SK-N-SH (cell line): ENCODE measurements around the gene RBMS1. TPM values are rescaled to one million over a fixed set of nuclear protein-coding genes. Genes with fewer than 3 reads are reported as not detected.

Source experiments
- CTCF ChIA-PET: fragments of 300-600, 350-600 bp; formaldehyde crosslinking; extraction: SDS; loops from one replicate; lab custom pipeline; 2021; lab: Yijun Ruan, JAX
- POLR2A ChIA-PET: fragments of 350-600 bp; sonication (Branson Sonifier 250); formaldehyde crosslinking; extraction: SDS; loops from one replicate; lab custom pipeline; 2020; ENCODE audit warnings: antibody characterized with exemption, inconsistent platforms; lab: Yijun Ruan, JAX
- DNase-seq: peaks from one replicate; pipeline ENCODE4 v3.0.0; 2012
- H2AFZ ChIP-seq: fragments of 200-600 bp; sonication (generic); 2 replicates; pipeline ENCODE4 v1.8.1; 2016; ENCODE audit warnings: antibody characterized with exemption, mild to moderate bottlenecking, low read depth
- H3F3A ChIP-seq: fragments of 200-600 bp; sonication (generic); replicated peaks from 2 replicates; pipeline ENCODE3; 2016; ENCODE audit warnings: antibody characterized with exemption, mild to moderate bottlenecking; ENCODE audit not compliant: insufficient read depth
- H3K27ac ChIP-seq, 2 experiments: fragments of 200-500 bp in 1 of 2; fragments of 200-600 bp in 1 of 2; sonication (Bioruptor generic) in 1 of 2; sonication (generic), shearing (Covaris generic) in 1 of 2; 2 replicates each; pipeline versions ENCODE4 v1.5.1 to v1.6.1; 2014 to 2016; ENCODE audit warnings: low read depth in 2 of 2, inconsistent platforms in 1 of 2, low read length in 1 of 2, mild to moderate bottlenecking in 1 of 2, mixed read lengths in 1 of 2
- H3K27me3 ChIP-seq: fragments of 200-600 bp; sonication (generic), shearing (Covaris generic); 2 replicates; pipeline ENCODE4 v1.6.1; 2016; ENCODE audit warnings: mixed run types; ENCODE audit not compliant: insufficient read depth
- H3K36me3 ChIP-seq, 2 experiments: fragments of 200-500 bp in 1 of 2; fragments of 200-600 bp in 1 of 2; sonication (Bioruptor generic) in 1 of 2; sonication (generic) in 1 of 2; replicated peaks in 1 of 2; 2 replicates each; pipeline versions ENCODE3 to v1.5.1; 2014 to 2016; ENCODE audit warnings: low read length in 1 of 2, mild to moderate bottlenecking in 1 of 2; ENCODE audit not compliant: insufficient read depth in 2 of 2, control insufficient read depth in 1 of 2
- H3K4me1 ChIP-seq, 2 experiments: fragments of 200-500 bp in 1 of 2; fragments of 200-600 bp in 1 of 2; sonication (Bioruptor generic) in 1 of 2; sonication (generic), shearing (Covaris generic) in 1 of 2; 2 replicates each; pipeline versions ENCODE4 v1.5.1 to v1.6.1; 2014 to 2016; ENCODE audit warnings: low read depth in 1 of 2, low read length in 1 of 2, mixed run types in 1 of 2; ENCODE audit not compliant: insufficient read depth in 2 of 2, control insufficient read depth in 1 of 2
- H3K4me2 ChIP-seq: fragments of 200-600 bp; sonication (generic), shearing (Covaris generic); 2 replicates; pipeline ENCODE4 v1.6.1; 2017; ENCODE audit warnings: mixed run types
- H3K4me3 ChIP-seq, 2 experiments: fragments of 200-500 bp in 1 of 2; fragments of 200-600 bp in 1 of 2; sonication (Bioruptor generic) in 1 of 2; sonication (generic), shearing (Covaris generic) in 1 of 2; 2 replicates each; pipeline versions ENCODE4 v1.5.1 to v1.8.1; 2014 to 2016; ENCODE audit warnings: low read depth in 2 of 2, inconsistent platforms in 1 of 2, low read length in 1 of 2, mild to moderate bottlenecking in 1 of 2, mixed read lengths in 1 of 2, moderate library complexity in 1 of 2
- H3K79me2 ChIP-seq: fragments of 200-600 bp; sonication (generic); 2 replicates; pipeline ENCODE4 v1.8.1; 2017; ENCODE audit warnings: mild to moderate bottlenecking; ENCODE audit not compliant: insufficient read depth
- H3K9ac ChIP-seq: fragments of 200-600 bp; sonication (generic); 2 replicates; pipeline ENCODE4 v1.6.1; 2017; ENCODE audit warnings: mixed run types
- H3K9me2 ChIP-seq: fragments of 200-600 bp; sonication (generic); 2 replicates; pipeline ENCODE4 v1.6.1; 2017; ENCODE audit warnings: mixed run types
- H3K9me3 ChIP-seq: fragments of 200-600 bp; sonication (generic); 2 replicates; pipeline ENCODE4 v1.6.1; 2017; ENCODE audit warnings: mixed run types, mild to moderate bottlenecking, moderate library complexity
- H4K20me1 ChIP-seq: fragments of 200-600 bp; sonication (generic); 2 replicates; pipeline ENCODE4 v1.6.1; 2017; ENCODE audit warnings: mild to moderate bottlenecking, mixed run types; ENCODE audit not compliant: insufficient read depth
- CHD2 ChIP-seq: fragments of 150-350 bp; IDR thresholded peaks from 2 replicates; pipeline ENCODE4 v1.6.1; 2018; ENCODE audit warnings: low read length; ENCODE audit not compliant: partially characterized antibody
- CTCF ChIP-seq: fragments of 200-600 bp; sonication (generic); IDR thresholded peaks from 2 replicates; pipeline ENCODE4 v1.6.1; 2017; ENCODE audit warnings: antibody characterized with exemption, mild to moderate bottlenecking, moderate library complexity
- ELF1 ChIP-seq: IDR thresholded peaks from 2 replicates; pipeline ENCODE4 v1.4.0; 2012
- EP300 ChIP-seq, 2 experiments: IDR thresholded peaks; 2 replicates each; pipeline versions ENCODE4 v1.4.0 to v1.6.1; 2012; ENCODE audit warnings: borderline replicate concordance in 1 of 2, low read depth in 1 of 2, low read length in 1 of 2
- FOXJ3 ChIP-seq: sonication (generic); formaldehyde crosslinking; IDR thresholded peaks from 2 replicates; pipeline ENCODE4 v1.5.1; 2020; ENCODE audit warnings: mild to moderate bottlenecking, missing genetic modification reagents
- JUND ChIP-seq: IDR thresholded peaks from 2 replicates; pipeline ENCODE4 v1.4.0; 2012
- PBX3 ChIP-seq: IDR thresholded peaks from 2 replicates; pipeline ENCODE4; 2012
- SIN3A ChIP-seq: IDR thresholded peaks from 2 replicates; pipeline ENCODE4 v1.6.1; 2012; ENCODE audit warnings: low read depth, mild to moderate bottlenecking, low read length, moderate library complexity, borderline replicate concordance
- USF1 ChIP-seq: IDR thresholded peaks from 2 replicates; pipeline ENCODE4 v1.4.0; 2012; ENCODE audit warnings: low read depth, borderline replicate concordance
- WGBS: methylation state at CpG from one replicate; pipeline ENCODE4 v1.1.6; 2017; ENCODE audit warnings: low lambda C conversion rate; 5-methylcytosine and 5-hydroxymethylcytosine counted together
- polyA plus RNA-seq, 3 experiments: library from polyadenylated mRNA; depleted of rRNA; stranded (reverse); fragments of >200 nt; gene quantifications; 2 replicates each; pipeline ENCODE4 v1.2.3, GENCODE V29; 2012
- TF ChIP-seq, protein P1 (sequence below): fragments of 150-350 bp; IDR thresholded peaks from 2 replicates; pipeline ENCODE4 v1.6.1; 2017; ENCODE audit warnings: antibody characterized with exemption, low read length, low read depth, borderline replicate concordance

The RBMS1 gene
- polyA plus RNA-seq, 1 of the 3 experiments (the other 2 are of a cell fraction), result 56.5 TPM

DNA sequence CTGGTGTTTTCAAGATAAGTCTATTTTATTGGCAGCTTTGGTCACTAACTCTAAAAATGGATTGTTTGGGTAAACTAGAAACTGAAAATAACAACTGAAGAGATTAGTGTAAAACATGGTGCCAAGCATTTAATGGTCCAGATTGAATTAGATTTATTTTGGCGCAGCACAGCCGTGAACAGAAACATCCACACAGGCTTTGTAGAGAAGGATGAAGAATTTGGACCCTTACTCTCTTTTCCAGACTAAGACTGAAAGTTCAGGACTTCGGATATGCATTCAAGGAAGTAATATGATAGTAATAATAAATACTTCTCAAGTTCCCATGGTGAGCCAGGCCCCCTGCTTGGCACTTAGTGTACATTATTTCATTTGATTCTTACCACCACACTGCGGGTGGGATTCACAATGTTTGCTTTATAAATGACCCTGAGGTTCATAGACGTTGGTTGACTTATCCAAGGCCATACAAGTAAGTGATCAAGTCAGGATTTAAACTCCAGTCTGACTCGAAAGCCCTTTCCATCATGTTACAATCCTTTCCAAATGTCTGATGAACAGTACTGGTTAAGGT lies 239.3 kb downstream of the RBMS1 start (continued):
- TF ChIP-seq CTCF (no peak), CHD2 (no peak)

DNA sequence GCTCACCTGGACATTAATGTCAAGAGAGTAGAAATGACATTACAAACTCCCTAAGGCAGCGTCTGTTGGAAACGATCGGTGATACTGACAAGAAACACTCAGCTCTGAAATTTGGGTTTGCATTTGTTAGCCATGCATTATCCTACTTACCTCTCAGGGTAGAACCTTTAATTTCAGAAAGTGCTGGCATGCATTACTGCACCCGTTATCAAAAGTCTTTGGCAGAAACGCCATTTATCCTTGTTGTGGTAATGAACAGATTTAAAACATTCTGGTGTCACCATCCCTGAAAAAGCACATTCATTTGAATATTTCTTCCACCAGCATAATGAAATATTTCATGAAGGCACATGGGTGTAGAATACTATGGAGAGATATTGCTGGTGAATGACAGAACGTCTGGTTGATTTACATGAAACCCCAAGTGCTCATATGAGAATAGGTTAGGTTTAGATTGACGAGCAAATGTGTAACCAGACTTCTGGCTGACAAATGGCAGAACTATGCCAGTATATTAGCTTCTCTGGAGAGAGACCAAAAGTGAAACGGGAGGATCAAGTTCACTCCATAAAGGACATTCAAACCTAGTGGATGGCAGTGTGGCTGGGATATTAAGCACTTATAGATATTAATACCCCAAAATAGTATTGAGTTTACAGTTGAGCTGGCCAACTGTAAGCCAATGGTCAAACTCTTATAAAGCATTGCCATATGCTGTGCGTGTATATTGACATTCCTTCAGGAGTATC lies 240.0 kb downstream of the RBMS1 start:
- no peaks in the 10 kb centered on the region for H3K36me3 ChIP-seq
- no peaks in the 10 kb centered on the region for H3K27me3 ChIP-seq
- no peak overlapping the region for H3K9ac ChIP-seq
- POLR2A ChIA-PET, result no interaction called here
- no peak overlapping the region for H3K4me2 ChIP-seq
- H3F3A ChIP-seq, result no peaks in the 10 kb centered on the region
- DNase-seq, result no peak
- TF ChIP-seq PBX3, result peak; percentile 27; the same call in 1 of the 2 replicates
- no peak for TF ChIP-seq EP300 (IDR thresholded peaks at IDR 0.05; ENCODE audit: borderline replicate concordance in 1 of 2, low read depth in 1 of 2, low read length in 1 of 2)
- TF ChIP-seq, protein P1, sequence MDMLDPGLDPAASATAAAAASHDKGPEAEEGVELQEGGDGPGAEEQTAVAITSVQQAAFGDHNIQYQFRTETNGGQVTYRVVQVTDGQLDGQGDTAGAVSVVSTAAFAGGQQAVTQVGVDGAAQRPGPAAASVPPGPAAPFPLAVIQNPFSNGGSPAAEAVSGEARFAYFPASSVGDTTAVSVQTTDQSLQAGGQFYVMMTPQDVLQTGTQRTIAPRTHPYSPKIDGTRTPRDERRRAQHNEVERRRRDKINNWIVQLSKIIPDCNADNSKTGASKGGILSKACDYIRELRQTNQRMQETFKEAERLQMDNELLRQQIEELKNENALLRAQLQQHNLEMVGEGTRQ, result no peak
- TF ChIP-seq USF1, result no peak
- no peak for TF ChIP-seq SIN3A
- TF ChIP-seq JUND, result no peak
- TF ChIP-seq FOXJ3 (CRISPR knock-in tag), result no peak
- no peak for TF ChIP-seq CHD2
- TF ChIP-seq ELF1, result no peak
- TF ChIP-seq, all 33 proteins: peak for 1
- no peaks in the 10 kb centered on the region for H3K9me2 ChIP-seq
- H3K4me1 ChIP-seq, result peaks cover 0 to 16% of the 10 kb centered on the region in 2 experiments; a peak in 2 of 4 replicates
- H3K79me2 ChIP-seq, result no peaks in the 10 kb centered on the region
- CTCF ChIA-PET, result interaction anchor here (0.8 to 4.1 kb wide), 12 partner anchors 8 to 741 kb away, joined by 3 to 47 read pairs (median 6); no protein-coding TSS in a partner anchor
- no peaks in the 10 kb centered on the region for H3K9me3 ChIP-seq
- no peaks in the 10 kb centered on the region for H4K20me1 ChIP-seq
- 71% methylated on average over 9 of the region's 9 CpGs for WGBS
- H3K4me3 ChIP-seq, result no peak overlapping the region
- no peak overlapping the region for H2AFZ ChIP-seq
- no peak overlapping the region; a peak in 1 of 4 replicates for H3K27ac ChIP-seq
